Activated naive CD4-positive, alpha-beta T cell treated with anti-CD3 and anti-CD28 coated beads, Interleukin-2, amount 50 U/mL, for 72 hours (primary cell): Measurements from ENCODE around the gene CCL5. TPM values are rescaled to one million over a fixed set of nuclear protein-coding genes. Genes with fewer than 3 reads are reported as not detected.

Experiments
- ATAC-seq, 2 donors: fragments of 150-1000 bp; cut with Tn5 transposase; 2 replicates each; pipeline ENCODE4 v1.10.0; 2021; ENCODE audit warnings: mild to moderate bottlenecking in 2 of 2, moderate library complexity in 2 of 2
- DNase-seq, 2 donors: peaks; one replicate each; pipeline ENCODE4 v3.0.0; 2021 to 2022; ENCODE audit warnings: low spot score in 2 of 2
- H3K27ac Mint-ChIP-seq, 2 donors: one replicate each; pipeline ENCODE4 v1.8.0; 2022; ENCODE audit warnings: mild to moderate bottlenecking in 2 of 2, mixed read lengths in 2 of 2
- H3K36me3 Mint-ChIP-seq, 2 donors: one replicate each; pipeline ENCODE4 v1.8.0; 2022; ENCODE audit warnings: mixed read lengths in 2 of 2
- H3K9me3 Mint-ChIP-seq, 2 donors: one replicate each; pipeline ENCODE4 v1.8.0; 2022; ENCODE audit warnings: mixed read lengths in 2 of 2
- total RNA-seq, 2 donors: library from RNA; stranded (reverse); gene quantifications; one replicate each; pipeline ENCODE4 v1.2.3, GENCODE V29; 2022

The CCL5 gene
- total RNA-seq, 2 donors from 2014 or later: 13.1 to 14.7 TPM

- ATAC-seq (peak; percentile 78 to 79), DNase-seq (peak in 1 of 2 donors; percentile 58)
- H3K9me3 Mint-ChIP-seq: no peaks in the 10 kb centered on the region
- peak overlapping the region in 1 of 2 donors; percentile 85 for H3K27ac Mint-ChIP-seq
- H3K36me3 Mint-ChIP-seq: peaks cover 9 to 10% of the 10 kb centered on the region in 2 donors
Measured at GRCh38 chr17:35849469-35850348, 30.5 kb downstream of the CCL5 start.

- H3K36me3 Mint-ChIP-seq: peaks cover 18 to 27% of the 10 kb centered on the region in 2 donors
- H3K9me3 Mint-ChIP-seq: no peaks in the 10 kb centered on the region
- ATAC-seq: no peak
- peak overlapping the region in 1 of 2 donors; percentile 2 for H3K27ac Mint-ChIP-seq
- DNase-seq: no peak
Measured at GRCh38 chr17:35847633-35848373, 32.4 kb downstream of the CCL5 start.

GRCh38 chr17:35847006-35847405 is 33.2 kb downstream of the CCL5 start:
- H3K9me3 Mint-ChIP-seq: no peaks in the 10 kb centered on the region
- DNase-seq (no peak), ATAC-seq (no peak)
- H3K36me3 Mint-ChIP-seq: peaks cover 18 to 27% of the 10 kb centered on the region in 2 donors
- H3K27ac Mint-ChIP-seq: no peak overlapping the region

GRCh38 chr17:35846055-35846809 is 33.9 kb downstream of the CCL5 start:
- Mint-ChIP-seq H3K9me3 (no peaks in the 10 kb centered on the region), H3K36me3 (peaks cover 18 to 27% of the 10 kb centered on the region in 2 donors), H3K27ac (no peak overlapping the region)
- DNase-seq (no peak), ATAC-seq (no peak)

- H3K36me3 Mint-ChIP-seq: peaks cover 12 to 27% of the 10 kb centered on the region in 2 donors
- H3K27ac Mint-ChIP-seq: peak overlapping the region in 1 of 2 donors; percentile 45
- DNase-seq: no peak
- no peak for ATAC-seq
- H3K9me3 Mint-ChIP-seq: no peaks in the 10 kb centered on the region
Measured at GRCh38 chr17:35844547-35844946, 35.6 kb downstream of the CCL5 start.

GRCh38 chr17:35843698-35844097 is 36.5 kb downstream of the CCL5 start:
- ATAC-seq (no peak), DNase-seq (no peak)
- Mint-ChIP-seq H3K27ac (peak overlapping the region in 1 of 2 donors; percentile 66), H3K9me3 (no peaks in the 10 kb centered on the region), H3K36me3 (peaks cover 9 to 25% of the 10 kb centered on the region in 2 donors)

- no peaks in the 10 kb centered on the region for H3K9me3 Mint-ChIP-seq
- H3K27ac Mint-ChIP-seq: peak overlapping the region in 1 of 2 donors; percentile 31
- DNase-seq (no peak), ATAC-seq (no peak)
- H3K36me3 Mint-ChIP-seq: peaks cover 9 to 29% of the 10 kb centered on the region in 2 donors
Measured at GRCh38 chr17:35842239-35842638, 37.9 kb downstream of the CCL5 start.

- no peak for DNase-seq
- Mint-ChIP-seq H3K36me3 (peaks cover 9 to 33% of the 10 kb centered on the region in 2 donors), H3K9me3 (no peaks in the 10 kb centered on the region), H3K27ac (peak overlapping the region; percentile 31 to 50)
- ATAC-seq: no peak
Measured at GRCh38 chr17:35841505-35841904, 38.7 kb downstream of the CCL5 start.

- Mint-ChIP-seq H3K36me3 (peaks cover 9 to 37% of the 10 kb centered on the region in 2 donors), H3K27ac (no peak overlapping the region)
- ATAC-seq: no peak
Measured at GRCh38 chr17:35841101-35841500, 39.1 kb downstream of the CCL5 start.

GRCh38 chr17:35825206-35825605 is 55.0 kb downstream of the CCL5 start:
- H3K27ac Mint-ChIP-seq: no peak overlapping the region
- DNase-seq (no peak), ATAC-seq (no peak)
- H3K9me3 Mint-ChIP-seq: no peaks in the 10 kb centered on the region
- H3K36me3 Mint-ChIP-seq: peaks cover 6 to 23% of the 10 kb centered on the region in 2 donors

More at GRCh38 chr17:35841101-35841500, 39.1 kb downstream of the CCL5 start:
- no peak for DNase-seq
- H3K9me3 Mint-ChIP-seq: no peaks in the 10 kb centered on the region

Other genes with a start within 250 kb of the CCL5 start
- gene RASL10B, start 148.7 kb downstream of the CCL5 start, total RNA-seq: 1 to 10 TPM in 1 of 2 donors, not detected in 1; 1.1 TPM
- gene GAS2L2, start 127.1 kb downstream of the CCL5 start, total RNA-seq: under 1 TPM in 1 of 2 donors, not detected in 1; 0.16 TPM
- gene C17orf50, start 119.5 kb downstream of the CCL5 start, total RNA-seq: not detected
- gene MMP28, start 84.7 kb downstream of the CCL5 start, total RNA-seq: under 1 TPM in 1 of 2 donors, not detected in 1; 0.74 TPM
- 100 to 1,000 TPM; 283 to 312 TPM for gene TAF15, start 70.9 kb downstream of the CCL5 start, total RNA-seq
- not detected for gene HEATR9, start 11.5 kb downstream of the CCL5 start, total RNA-seq
- gene RDM1, start 50.4 kb upstream of the CCL5 start, total RNA-seq: 10 to 100 TPM in 1 of 2 donors, 1 to 10 TPM in 1; 8.4 to 12.8 TPM
- gene LYZL6, start 63.4 kb upstream of the CCL5 start, total RNA-seq: not detected
- gene CCL16, start 101.1 kb upstream of the CCL5 start, total RNA-seq: not detected
- not detected for gene CCL14, start 106.4 kb upstream of the CCL5 start, total RNA-seq
- not detected for gene CCL15, start 121.2 kb upstream of the CCL5 start, total RNA-seq
- not detected for gene CCL23, start 137.6 kb upstream of the CCL5 start, total RNA-seq
- under 1 TPM in 1 of 2 donors, not detected in 1; 0.37 TPM for gene CCL18, start 183.9 kb upstream of the CCL5 start, total RNA-seq
- 10 to 100 TPM; 34.3 to 64.4 TPM for gene CCL3, start 209.8 kb upstream of the CCL5 start, total RNA-seq
- 10 to 100 TPM; 22.9 to 65.8 TPM for gene CCL4, start 223.5 kb upstream of the CCL5 start, total RNA-seq